GM23338 (cell line): Measurements from ENCODE around the gene TREML4. TPM values are rescaled to one million over a fixed set of nuclear protein-coding genes. Genes with fewer than 3 reads are reported as not detected.
"Not testable (repeated sequence)": the region's sequence is repeated elsewhere in the genome, so short reads cannot be mapped to it uniquely, and the experiment has no call there.

Experiments used
- ATAC-seq: fragments of 200-7000 bp; cut with Tn5 transposase; 3 replicates; pipeline ENCODE4 v1.9.1; 2020
- DNase-seq: peaks from one replicate; pipeline ENCODE4 v3.0.0-alpha.2; 2015; ENCODE audit warnings: low spot score
- H2AFZ ChIP-seq: fragments of 200-600 bp; sonication (generic); 2 replicates; pipeline ENCODE4 v1.8.0; 2016; ENCODE audit warnings: antibody characterized with exemption, mild to moderate bottlenecking, moderate library complexity
- H3F3A ChIP-seq: fragments of 200-600 bp; sonication (generic); replicated peaks from 2 replicates; pipeline ENCODE4 v1.8.0; 2017; ENCODE audit warnings: antibody characterized with exemption, mixed run types, low read depth
- H3K27ac ChIP-seq: fragments of 200-600 bp; sonication (generic); 2 replicates; pipeline ENCODE4 v1.6.1; 2016; ENCODE audit warnings: low read depth
- H3K27me3 ChIP-seq: fragments of 200-600 bp; sonication (generic); 2 replicates; pipeline ENCODE4 v1.8.0; 2016; ENCODE audit warnings: mild to moderate bottlenecking, mixed run types, moderate library complexity; ENCODE audit not compliant: insufficient read depth
- H3K36me3 ChIP-seq: fragments of 200-600 bp; sonication (generic); 2 replicates; pipeline ENCODE4 v1.8.0; 2016; ENCODE audit warnings: mild to moderate bottlenecking; ENCODE audit not compliant: insufficient read depth
- H3K4me1 ChIP-seq: fragments of 200-600 bp; sonication (generic); 2 replicates; pipeline ENCODE4 v1.8.0; 2016; ENCODE audit warnings: mild to moderate bottlenecking, moderate library complexity; ENCODE audit not compliant: insufficient read depth
- H3K4me2 ChIP-seq: fragments of 200-600 bp; sonication (generic); 2 replicates; pipeline ENCODE4 v1.7.1; 2017; ENCODE audit warnings: mixed run types
- H3K4me3 ChIP-seq: fragments of 200-600 bp; sonication (generic); 2 replicates; pipeline ENCODE4 v1.6.1; 2016; ENCODE audit warnings: mixed run types
- H3K79me2 ChIP-seq: fragments of 200-600 bp; sonication (generic); replicated peaks from 2 replicates; pipeline ENCODE4 v1.8.0; 2017; ENCODE audit warnings: mild to moderate bottlenecking; ENCODE audit not compliant: insufficient read depth
- H3K9me2 ChIP-seq: fragments of 200-600 bp; sonication (generic); 2 replicates; pipeline ENCODE4 v1.8.0; 2017; ENCODE audit not compliant: insufficient read depth
- H4K20me1 ChIP-seq: fragments of 200-600 bp; sonication (generic); replicated peaks from 2 replicates; pipeline ENCODE4 v1.8.0; 2017; ENCODE audit warnings: mild to moderate bottlenecking; ENCODE audit not compliant: insufficient read depth
- H3K27ac Mint-ChIP-seq: 2 replicates; pipeline ENCODE4 v1.8.0; 2020; ENCODE audit warnings: inconsistent platforms, mild to moderate bottlenecking, moderate library complexity, mixed read lengths
- H3K27me3 Mint-ChIP-seq: 3 replicates; pipeline ENCODE4 v1.8.0; 2022; ENCODE audit warnings: low read depth, mild to moderate bottlenecking, moderate library complexity, mixed read lengths, inconsistent platforms; ENCODE audit not compliant: insufficient read depth, poor library complexity
- H3K36me3 Mint-ChIP-seq: 3 replicates; pipeline ENCODE4 v1.8.0; 2021; ENCODE audit warnings: low read depth, mild to moderate bottlenecking, inconsistent platforms, moderate library complexity, mixed read lengths
- H3K4me1 Mint-ChIP-seq: 3 replicates; pipeline ENCODE4 v1.8.0; 2020; ENCODE audit warnings: mild to moderate bottlenecking, inconsistent platforms, mixed read lengths
- H3K4me3 Mint-ChIP-seq: 3 replicates; pipeline ENCODE4 v1.8.0; 2021; ENCODE audit warnings: moderate library complexity, mild to moderate bottlenecking, inconsistent platforms, mixed read lengths
- H3K9me3 Mint-ChIP-seq: 3 replicates; pipeline ENCODE4 v1.8.0; 2020; ENCODE audit warnings: moderate library complexity, mild to moderate bottlenecking, inconsistent platforms, mixed read lengths
- CREB1 ChIP-seq: fragments of 250-450 bp; sonication (Bioruptor Pico); IDR thresholded peaks from 2 replicates; pipeline ENCODE4 v1.5.0; 2020; ENCODE audit warnings: low read depth, mild to moderate bottlenecking, moderate library complexity
- EZH2 ChIP-seq: fragments of 200-600 bp; sonication (generic); IDR thresholded peaks from one replicate; pipeline ENCODE4 v1.8.0; 2017; ENCODE audit warnings: antibody characterized with exemption, mild to moderate bottlenecking, low read depth; ENCODE audit not compliant: unreplicated experiment
- EZH2phosphoT487 ChIP-seq: fragments of 200-600 bp; sonication (generic); IDR thresholded peaks from one replicate; pipeline ENCODE4 v1.8.1; 2018; ENCODE audit warnings: antibody characterized with exemption; ENCODE audit not compliant: unreplicated experiment
- POLR2AphosphoS5 ChIP-seq: IDR thresholded peaks from 2 replicates; pipeline ENCODE4 v1.6.1; 2016; ENCODE audit warnings: antibody characterized with exemption, low read depth
- polyA plus RNA-seq: library from polyadenylated mRNA; unstranded; fragments of >200 nt; fragmentation: Nextera tagmentation; extraction: Ambion mirVana; gene quantifications from 2 replicates; pipeline ENCODE4 v1.2.1, GENCODE V29; 2016
- total RNA-seq: library from RNA; depleted of rRNA; stranded (reverse); fragments of >200 nt; shearing (Covaris generic); gene quantifications from 2 replicates; pipeline ENCODE4 v1.2.3, GENCODE V29; 2014
- TF ChIP-seq, protein P1 (sequence below): fragments of 250-450 bp; sonication (Bioruptor Pico); IDR thresholded peaks from 2 replicates; pipeline ENCODE4 v1.5.0; 2020; ENCODE audit warnings: mild to moderate bottlenecking, moderate library complexity
- TF ChIP-seq, protein P2 (sequence below), 2 experiments: fragments of 200-600 bp in 1 of 2; sonication (generic) in 1 of 2; conservative IDR thresholded peaks; 2 replicates each; pipeline versions ENCODE4 v1.5.1 to v1.6.1; 2016 to 2017; ENCODE audit warnings: antibody characterized with exemption in 2 of 2, low read depth in 2 of 2, mild to moderate bottlenecking in 2 of 2, moderate library complexity in 1 of 2

TREML4 gene
- total and polyA plus RNA-seq, 2 experiments from 2014 or later: not detected

DNA sequence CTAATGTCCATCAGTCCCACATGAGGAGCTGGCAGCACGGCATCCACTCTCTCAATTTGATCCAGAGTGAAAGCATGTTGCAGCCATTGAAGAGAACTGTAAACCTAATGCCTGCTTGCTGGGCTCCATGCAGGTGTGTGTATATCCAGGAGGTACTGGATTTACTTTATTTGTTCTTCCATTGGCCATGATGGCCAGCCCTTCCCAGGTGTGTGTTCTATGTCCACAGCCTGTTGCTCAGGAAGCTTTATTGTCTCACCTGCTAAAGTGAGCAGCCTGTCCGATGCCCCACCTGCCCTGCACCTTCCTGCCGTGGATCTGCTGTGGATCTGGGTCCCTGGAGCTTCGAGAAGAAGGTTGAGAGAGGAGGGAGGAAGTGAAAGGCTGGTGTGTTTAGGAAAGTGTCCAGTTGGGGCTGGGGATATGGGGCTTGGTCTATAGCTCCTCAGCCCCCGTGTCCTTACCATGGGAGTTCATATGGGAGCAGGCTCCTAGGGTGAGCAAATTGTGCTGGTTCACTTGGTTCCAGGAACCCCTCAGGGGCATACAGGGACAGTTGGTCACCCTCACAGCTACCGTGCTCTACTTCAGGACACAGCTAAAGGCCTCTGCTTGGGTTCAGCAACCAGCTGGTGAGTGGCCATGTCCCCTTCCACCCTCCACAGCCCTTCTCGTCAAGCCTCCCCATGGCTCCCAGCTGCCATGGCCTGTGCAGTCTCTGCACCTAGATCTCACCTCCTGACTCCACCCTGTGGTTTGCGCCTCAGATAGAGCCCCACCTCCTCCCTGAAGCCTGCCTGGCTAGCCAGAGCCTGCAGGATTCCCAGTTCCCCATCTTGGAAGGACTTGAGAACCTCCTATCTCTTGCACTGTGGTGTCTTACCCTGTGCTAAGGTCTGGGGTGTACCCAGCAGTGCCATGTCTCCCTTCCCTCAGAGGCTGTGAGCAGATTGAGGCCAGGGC lies 39.9 kb upstream of the TREML4 start (continued):
- TF ChIP-seq, protein P1, sequence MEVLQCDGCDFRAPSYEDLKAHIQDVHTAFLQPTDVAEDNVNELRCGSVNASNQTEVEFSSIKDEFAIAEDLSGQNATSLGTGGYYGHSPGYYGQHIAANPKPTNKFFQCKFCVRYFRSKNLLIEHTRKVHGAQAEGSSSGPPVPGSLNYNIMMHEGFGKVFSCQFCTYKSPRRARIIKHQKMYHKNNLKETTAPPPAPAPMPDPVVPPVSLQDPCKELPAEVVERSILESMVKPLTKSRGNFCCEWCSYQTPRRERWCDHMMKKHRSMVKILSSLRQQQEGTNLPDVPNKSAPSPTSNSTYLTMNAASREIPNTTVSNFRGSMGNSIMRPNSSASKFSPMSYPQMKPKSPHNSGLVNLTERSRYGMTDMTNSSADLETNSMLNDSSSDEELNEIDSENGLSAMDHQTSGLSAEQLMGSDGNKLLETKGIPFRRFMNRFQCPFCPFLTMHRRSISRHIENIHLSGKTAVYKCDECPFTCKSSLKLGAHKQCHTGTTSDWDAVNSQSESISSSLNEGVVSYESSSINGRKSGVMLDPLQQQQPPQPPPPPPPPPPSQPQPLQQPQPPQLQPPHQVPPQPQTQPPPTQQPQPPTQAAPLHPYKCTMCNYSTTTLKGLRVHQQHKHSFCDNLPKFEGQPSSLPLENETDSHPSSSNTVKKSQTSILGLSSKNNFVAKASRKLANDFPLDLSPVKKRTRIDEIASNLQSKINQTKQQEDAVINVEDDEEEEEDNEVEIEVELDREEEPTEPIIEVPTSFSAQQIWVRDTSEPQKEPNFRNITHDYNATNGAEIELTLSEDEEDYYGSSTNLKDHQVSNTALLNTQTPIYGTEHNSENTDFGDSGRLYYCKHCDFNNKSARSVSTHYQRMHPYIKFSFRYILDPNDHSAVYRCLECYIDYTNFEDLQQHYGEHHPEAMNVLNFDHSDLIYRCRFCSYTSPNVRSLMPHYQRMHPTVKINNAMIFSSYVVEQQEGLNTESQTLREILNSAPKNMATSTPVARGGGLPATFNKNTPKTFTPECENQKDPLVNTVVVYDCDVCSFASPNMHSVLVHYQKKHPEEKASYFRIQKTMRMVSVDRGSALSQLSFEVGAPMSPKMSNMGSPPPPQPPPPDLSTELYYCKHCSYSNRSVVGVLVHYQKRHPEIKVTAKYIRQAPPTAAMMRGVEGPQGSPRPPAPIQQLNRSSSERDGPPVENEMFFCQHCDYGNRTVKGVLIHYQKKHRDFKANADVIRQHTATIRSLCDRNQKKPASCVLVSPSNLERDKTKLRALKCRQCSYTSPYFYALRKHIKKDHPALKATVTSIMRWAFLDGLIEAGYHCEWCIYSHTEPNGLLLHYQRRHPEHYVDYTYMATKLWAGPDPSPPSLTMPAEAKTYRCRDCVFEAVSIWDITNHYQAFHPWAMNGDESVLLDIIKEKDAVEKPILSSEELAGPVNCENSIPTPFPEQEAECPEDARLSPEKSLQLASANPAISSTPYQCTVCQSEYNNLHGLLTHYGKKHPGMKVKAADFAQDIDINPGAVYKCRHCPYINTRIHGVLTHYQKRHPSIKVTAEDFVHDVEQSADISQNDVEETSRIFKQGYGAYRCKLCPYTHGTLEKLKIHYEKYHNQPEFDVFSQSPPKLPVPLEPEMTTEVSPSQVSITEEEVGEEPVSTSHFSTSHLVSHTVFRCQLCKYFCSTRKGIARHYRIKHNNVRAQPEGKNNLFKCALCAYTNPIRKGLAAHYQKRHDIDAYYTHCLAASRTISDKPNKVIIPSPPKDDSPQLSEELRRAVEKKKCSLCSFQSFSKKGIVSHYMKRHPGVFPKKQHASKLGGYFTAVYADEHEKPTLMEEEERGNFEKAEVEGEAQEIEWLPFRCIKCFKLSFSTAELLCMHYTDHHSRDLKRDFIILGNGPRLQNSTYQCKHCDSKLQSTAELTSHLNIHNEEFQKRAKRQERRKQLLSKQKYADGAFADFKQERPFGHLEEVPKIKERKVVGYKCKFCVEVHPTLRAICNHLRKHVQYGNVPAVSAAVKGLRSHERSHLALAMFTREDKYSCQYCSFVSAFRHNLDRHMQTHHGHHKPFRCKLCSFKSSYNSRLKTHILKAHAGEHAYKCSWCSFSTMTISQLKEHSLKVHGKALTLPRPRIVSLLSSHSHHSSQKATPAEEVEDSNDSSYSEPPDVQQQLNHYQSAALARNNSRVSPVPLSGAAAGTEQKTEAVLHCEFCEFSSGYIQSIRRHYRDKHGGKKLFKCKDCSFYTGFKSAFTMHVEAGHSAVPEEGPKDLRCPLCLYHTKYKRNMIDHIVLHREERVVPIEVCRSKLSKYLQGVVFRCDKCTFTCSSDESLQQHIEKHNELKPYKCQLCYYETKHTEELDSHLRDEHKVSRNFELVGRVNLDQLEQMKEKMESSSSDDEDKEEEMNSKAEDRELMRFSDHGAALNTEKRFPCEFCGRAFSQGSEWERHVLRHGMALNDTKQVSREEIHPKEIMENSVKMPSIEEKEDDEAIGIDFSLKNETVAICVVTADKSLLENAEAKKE (CRISPR knock-in tag): no peak
- TF ChIP-seq POLR2AphosphoS5: no peak
- TF ChIP-seq, protein P2, sequence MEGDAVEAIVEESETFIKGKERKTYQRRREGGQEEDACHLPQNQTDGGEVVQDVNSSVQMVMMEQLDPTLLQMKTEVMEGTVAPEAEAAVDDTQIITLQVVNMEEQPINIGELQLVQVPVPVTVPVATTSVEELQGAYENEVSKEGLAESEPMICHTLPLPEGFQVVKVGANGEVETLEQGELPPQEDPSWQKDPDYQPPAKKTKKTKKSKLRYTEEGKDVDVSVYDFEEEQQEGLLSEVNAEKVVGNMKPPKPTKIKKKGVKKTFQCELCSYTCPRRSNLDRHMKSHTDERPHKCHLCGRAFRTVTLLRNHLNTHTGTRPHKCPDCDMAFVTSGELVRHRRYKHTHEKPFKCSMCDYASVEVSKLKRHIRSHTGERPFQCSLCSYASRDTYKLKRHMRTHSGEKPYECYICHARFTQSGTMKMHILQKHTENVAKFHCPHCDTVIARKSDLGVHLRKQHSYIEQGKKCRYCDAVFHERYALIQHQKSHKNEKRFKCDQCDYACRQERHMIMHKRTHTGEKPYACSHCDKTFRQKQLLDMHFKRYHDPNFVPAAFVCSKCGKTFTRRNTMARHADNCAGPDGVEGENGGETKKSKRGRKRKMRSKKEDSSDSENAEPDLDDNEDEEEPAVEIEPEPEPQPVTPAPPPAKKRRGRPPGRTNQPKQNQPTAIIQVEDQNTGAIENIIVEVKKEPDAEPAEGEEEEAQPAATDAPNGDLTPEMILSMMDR (conservative IDR thresholded peaks at IDR 0.05; ENCODE audit: low read depth in 2 of 2): no peak
- TF ChIP-seq EZH2phosphoT487: no peak
- no peak for TF ChIP-seq CREB1 (CRISPR knock-in tag)
- no peak for TF ChIP-seq EZH2

- not testable (repeated sequence) for H2AFZ ChIP-seq, H3K4me1 Mint-ChIP-seq, H3K9me2 ChIP-seq, H3K27ac ChIP-seq, H3K79me2 ChIP-seq, H3K4me1 ChIP-seq, DNase-seq, H4K20me1 ChIP-seq, H3K27me3 ChIP-seq, H3K4me3 Mint-ChIP-seq, H3K4me2 ChIP-seq, H3K4me3 ChIP-seq, H3K36me3 ChIP-seq, H3K27ac Mint-ChIP-seq, H3F3A ChIP-seq, ATAC-seq
- H3K36me3 Mint-ChIP-seq: peaks cover 22% of the 10 kb centered on the region
- H3K9me3 Mint-ChIP-seq: peaks cover 23% of the 10 kb centered on the region
- H3K27me3 Mint-ChIP-seq: peaks cover 10% of the 10 kb centered on the region
These were observed 39.1 kb upstream of the TREML4 start for GRCh38 chr6:41189046-41189445.
